ENCODE measurements around the gene ZNF750.

The ZNF750 gene

DNA sequence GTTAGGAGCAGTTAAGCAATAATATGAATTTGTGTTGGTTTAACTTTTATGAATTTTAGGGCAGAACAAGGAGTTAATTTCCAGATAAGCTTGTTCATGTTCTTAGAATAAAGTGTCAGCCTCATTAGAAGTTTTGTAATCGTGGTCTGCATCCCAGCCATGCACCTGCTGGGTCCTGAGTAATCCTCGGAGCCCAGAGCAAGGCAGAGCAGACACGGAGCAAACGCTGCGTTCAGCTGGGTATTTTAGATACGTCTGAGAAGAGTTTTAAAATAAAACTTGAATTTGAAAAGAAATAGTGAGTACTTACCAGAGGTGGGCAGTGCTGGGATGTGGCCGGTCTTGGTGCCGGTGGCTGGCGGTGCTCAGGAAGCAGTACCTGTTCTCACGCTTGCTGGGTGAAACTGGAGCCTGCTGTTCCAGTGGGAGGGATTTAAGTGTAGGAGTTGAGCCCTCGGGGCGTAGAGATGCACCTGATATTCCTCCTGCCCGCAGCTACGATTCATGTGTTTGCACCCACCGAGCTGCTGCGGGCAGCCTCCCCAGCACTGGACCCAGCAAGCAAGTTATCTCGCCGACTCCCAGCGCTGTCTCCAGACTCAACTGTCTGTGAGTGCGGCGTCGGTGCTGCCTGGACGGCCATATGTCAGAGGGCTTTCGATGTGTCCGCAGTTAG, at the start of gene ZNF750:
Gene ZNF750, minus strand, starts transcription at position 406 of the 676 bp plus-strand sequence. CDS start 7,568 bp downstream, outside the sequence.
- TF ChIP-seq, protein P1, sequence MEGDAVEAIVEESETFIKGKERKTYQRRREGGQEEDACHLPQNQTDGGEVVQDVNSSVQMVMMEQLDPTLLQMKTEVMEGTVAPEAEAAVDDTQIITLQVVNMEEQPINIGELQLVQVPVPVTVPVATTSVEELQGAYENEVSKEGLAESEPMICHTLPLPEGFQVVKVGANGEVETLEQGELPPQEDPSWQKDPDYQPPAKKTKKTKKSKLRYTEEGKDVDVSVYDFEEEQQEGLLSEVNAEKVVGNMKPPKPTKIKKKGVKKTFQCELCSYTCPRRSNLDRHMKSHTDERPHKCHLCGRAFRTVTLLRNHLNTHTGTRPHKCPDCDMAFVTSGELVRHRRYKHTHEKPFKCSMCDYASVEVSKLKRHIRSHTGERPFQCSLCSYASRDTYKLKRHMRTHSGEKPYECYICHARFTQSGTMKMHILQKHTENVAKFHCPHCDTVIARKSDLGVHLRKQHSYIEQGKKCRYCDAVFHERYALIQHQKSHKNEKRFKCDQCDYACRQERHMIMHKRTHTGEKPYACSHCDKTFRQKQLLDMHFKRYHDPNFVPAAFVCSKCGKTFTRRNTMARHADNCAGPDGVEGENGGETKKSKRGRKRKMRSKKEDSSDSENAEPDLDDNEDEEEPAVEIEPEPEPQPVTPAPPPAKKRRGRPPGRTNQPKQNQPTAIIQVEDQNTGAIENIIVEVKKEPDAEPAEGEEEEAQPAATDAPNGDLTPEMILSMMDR (IDR thresholded peaks at IDR 0.05; ENCODE audit: extremely low read depth, insufficient read depth, missing control alignments) = no peak
- in situ Hi-C loops (cut with MboI; ENCODE audit: low pct_unique_long_range_greater_than_20kb, low sequenced_read_pairs, unreplicated experiment) = no loop called here
- DNase-seq (ENCODE audit: low spot score) = no peak

DNA sequence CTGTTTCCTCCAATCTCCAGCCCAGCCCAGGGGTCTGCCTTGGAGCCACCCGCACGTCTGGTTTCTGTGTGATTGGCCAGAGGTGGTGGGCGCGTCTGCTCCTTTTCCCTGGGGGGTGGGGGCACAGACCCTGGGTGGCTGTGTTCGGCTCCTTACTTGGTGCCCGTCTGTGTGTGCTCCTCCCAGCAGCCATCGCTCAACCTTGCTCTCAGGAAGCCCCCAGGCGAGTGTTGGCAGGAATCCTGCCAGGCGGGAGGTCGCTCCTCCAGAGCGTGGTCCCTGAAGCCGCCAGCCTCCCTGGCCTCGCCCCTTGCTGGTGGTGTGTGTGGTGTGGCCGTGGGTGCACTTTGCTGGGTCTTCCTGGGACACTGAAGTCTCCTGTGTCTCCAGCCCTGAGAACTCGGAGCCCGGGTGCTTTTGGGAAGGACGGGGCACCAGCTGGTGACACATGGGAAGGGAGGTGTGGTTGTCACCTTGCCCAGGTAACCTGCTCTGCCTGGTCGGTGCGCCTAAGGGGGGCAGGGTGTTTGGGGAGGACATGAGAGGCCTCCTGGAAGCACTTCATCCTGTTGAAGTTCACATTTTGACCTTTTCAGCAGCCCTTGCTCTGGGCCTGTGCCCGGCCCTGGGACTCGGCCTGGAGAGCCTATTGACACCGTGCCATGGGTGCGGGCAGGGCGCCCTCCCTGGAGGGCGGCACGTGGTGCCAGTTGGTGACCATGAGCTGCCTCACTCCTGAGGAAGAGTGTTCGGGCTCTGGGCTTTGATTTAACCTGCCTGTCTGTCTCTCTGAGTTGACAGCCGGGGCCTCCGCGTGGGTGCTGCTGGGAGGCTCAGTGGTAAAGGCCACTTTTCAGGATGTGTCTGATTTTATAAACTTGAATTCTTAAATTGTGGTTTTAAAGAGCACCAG, 49.0 kb upstream of the ZNF750 start:
- no peak for DNase-seq (ENCODE audit: low spot score)

DNA sequence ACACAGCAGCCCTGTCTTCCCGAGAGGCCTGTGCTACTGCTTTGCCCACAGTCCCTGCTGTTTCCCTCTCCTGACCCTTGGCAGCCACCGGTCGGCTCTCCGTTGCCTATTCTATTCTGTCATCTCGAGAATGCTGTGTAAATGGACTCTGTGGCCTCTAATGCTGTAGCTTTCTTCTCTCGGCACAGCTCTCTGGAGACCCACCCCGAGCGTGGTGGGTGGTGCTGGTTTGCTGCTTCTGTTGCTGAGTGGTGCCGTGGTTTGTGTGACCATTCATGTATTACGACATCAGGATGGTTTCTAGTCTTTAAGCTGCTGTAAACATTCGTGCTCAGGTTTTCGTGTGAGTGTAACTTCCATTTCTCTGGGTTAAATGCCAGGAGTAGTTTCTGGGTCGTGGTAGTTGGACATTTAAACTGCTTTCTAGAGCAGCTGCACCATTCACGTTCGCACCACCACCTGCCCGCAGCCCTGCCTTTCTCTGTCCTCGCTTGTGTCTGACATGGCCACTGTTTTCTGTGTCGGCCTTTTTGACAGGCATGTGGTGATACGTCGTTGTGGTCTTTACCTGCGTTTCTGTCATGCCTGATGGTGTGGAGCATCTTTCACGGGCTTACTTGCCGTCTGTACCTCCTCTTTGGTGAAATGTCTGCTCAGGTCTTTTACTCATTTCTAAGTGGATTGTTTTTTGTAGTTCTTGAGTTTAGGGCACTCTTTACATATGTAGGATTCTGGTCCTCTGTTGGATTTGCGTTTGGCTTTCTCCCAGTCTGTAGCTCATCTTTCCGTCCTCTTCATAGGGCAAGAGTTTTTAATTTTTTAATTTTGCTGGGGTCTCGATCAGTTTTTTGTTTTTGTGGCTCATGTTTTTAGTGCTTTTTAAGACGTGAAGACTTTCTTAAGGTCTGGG, 47.7 kb upstream of the ZNF750 start:
- no peak for DNase-seq (ENCODE audit: low spot score)
- in situ Hi-C loops (cut with MboI; ENCODE audit: low pct_unique_long_range_greater_than_20kb, low sequenced_read_pairs, unreplicated experiment) = no loop called here
- TF ChIP-seq, protein P1 (IDR thresholded peaks at IDR 0.05; ENCODE audit: extremely low read depth, insufficient read depth, missing control alignments) = no peak

More for the DNA sequence above, 49.0 kb upstream of the ZNF750 start:
- in situ Hi-C loops (cut with MboI; ENCODE audit: low pct_unique_long_range_greater_than_20kb, low sequenced_read_pairs, unreplicated experiment) = no loop called here
- TF ChIP-seq, protein P1 (IDR thresholded peaks at IDR 0.05; ENCODE audit: extremely low read depth, insufficient read depth, missing control alignments) = no peak

DNA sequence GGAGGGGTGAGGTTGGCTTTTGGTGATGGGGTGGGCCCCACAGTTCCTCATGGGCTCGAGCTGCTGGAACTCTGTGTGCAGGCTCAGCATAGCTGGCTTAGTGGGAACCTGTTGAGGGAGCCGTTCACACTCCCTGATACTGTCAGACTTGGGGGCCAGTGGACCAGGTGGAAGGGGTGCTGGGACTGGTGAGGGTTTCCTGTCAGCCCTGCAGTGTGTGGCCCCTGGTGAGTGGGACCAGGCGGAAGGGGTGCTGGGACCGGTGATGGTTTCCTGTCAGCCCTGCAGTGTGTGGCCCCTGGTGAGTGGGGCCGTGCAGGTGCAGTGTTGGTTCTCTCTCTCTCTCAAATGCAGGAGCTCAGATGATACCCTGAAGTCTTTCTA, 45.1 kb upstream of the ZNF750 start:
- no peak for DNase-seq (ENCODE audit: low spot score)
- TF ChIP-seq, protein P1 (IDR thresholded peaks at IDR 0.05; ENCODE audit: extremely low read depth, insufficient read depth, missing control alignments) = no peak
- in situ Hi-C loops (cut with MboI; ENCODE audit: low pct_unique_long_range_greater_than_20kb, low sequenced_read_pairs, unreplicated experiment) = no loop called here

DNA sequence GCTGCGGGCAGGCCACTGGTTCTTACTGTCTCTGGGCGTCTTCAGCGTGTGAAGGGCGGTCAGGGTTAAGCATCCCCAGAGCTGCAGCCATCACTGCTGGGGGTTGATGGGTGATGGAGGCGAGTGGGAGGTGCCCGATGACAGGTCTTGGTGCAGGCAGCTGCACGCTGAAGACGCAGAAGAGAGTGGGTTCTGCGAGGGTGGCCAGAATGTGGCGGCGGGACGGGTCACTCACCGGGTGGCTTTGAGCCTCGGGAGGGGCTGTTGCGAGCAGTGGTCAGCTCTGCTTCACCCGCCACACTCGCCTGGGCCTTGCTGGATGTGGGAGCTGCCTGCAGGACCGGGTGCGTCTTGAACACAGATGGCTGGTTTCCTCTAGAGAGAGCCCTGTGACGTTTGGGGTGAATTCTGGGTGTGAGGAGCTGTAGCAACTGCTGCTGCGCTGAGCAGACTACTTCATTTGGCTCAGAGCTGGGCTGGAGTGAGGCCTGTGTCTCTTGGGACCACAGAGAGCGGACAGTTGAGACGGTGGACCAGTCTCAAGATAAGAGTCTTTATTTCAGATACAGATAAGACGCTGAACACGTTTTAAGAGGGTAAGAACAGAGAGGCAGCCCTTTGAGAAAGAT, 44.6 kb upstream of the ZNF750 start:
- in situ Hi-C loops (cut with MboI; ENCODE audit: low pct_unique_long_range_greater_than_20kb, low sequenced_read_pairs, unreplicated experiment) = no loop called here

More for the DNA sequence above, 44.6 kb upstream of the ZNF750 start:
- DNase-seq (ENCODE audit: low spot score) = no peak
- TF ChIP-seq, protein P1 (IDR thresholded peaks at IDR 0.05; ENCODE audit: extremely low read depth, insufficient read depth, missing control alignments) = no peak
